Measurements from ENCODE around the gene GTPBP4.
"Not testable (repeated sequence)": the region's sequence is repeated elsewhere in the genome, so short reads cannot be mapped to it uniquely, and the experiment has no call there.

Gene GTPBP4

DNA sequence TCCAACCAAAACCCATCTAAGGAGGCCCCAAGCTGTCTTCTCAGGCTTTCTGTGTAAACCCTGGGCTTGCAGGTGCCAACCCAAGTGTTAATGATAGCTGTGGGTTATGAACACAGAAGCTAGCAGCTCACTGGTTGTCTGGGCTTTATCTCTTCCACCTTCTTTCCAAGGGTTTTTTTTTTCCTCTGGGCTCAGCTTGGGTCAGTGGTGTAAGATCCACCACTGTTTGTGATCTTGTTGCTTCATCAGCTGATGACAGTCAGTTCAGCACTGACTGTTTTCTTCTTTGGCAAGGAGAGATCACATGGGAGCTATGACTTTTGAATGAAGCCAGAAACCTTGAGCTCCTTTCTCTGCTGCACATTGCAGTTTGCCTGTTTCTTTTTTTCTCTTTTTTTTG lies 4.6 kb downstream of the GTPBP4 start:
- no peak for DNase-seq

- DNase-seq, result no peak
Observed at GRCh38 chr10:994836-995558, 6.8 kb downstream of the GTPBP4 start.

DNA sequence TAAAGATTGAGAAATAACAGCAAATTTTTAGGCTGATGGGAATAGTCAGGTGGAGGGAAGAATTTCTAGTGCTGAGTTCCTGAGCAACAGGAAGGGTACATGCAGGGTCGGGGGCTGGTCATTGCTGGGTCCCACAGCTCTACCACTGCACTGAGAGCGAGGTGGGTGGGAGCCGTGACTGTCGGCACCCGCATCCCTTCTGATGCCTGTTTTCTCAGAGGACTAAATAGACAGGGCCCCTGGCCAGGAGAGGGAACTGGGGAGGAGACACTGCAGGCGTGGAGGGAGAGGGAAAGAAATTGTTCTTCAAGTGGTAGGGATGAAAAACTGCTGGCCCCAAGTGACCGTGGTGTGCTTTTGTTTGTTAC lies 7.3 kb downstream of the GTPBP4 start:
- no peak for DNase-seq

- no peak for DNase-seq
Observed at GRCh38 chr10:996031-996430, 7.8 kb downstream of the GTPBP4 start.

- no peak for DNase-seq
Observed at GRCh38 chr10:997266-998022, 9.2 kb downstream of the GTPBP4 start.

GRCh38 chr10:1002425-1003006 lies 14.3 kb downstream of the GTPBP4 start:
- no peak for DNase-seq

- DNase-seq, result no peak
Observed at GRCh38 chr10:1003884-1004670, 15.8 kb downstream of the GTPBP4 start.

DNA sequence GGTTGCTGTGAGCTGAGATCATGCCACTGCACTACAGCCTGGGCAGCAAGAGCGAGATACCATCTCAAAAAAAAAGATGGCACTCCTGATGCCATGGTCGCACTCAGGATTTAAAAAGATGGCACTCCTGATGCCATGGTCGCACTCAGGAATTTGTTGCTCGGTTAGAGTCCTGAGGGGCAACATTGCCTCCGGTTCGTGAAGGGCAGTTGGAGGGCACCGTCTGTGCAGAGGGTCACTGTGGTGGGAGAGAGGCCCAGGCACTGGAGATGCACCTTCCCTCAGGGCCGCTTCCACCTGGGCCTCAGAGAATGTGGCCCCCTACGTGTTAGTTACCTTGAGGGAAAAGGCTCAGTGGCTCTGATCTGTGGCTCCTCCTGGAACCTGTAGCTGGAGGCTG lies 18.3 kb downstream of the GTPBP4 start:
- no peak for DNase-seq

DNA sequence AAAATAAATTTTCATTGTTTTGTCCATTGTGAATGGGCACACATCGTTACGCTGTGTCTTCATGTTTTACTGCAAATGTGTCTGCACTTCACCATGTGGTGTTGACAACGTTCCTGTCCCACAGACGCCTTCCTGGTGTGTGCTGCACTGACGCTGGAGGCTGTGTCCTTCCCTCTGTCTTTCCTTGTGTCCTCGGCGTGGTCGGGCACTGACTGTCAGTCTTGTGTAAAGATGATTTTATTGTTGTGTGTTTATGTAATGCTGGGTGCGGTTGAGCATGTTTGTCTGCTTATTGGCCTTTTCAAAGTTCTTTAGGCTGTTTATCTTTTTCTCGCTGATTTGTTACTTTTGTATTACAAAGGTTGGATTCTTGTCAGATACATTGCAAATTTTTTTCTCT lies 19.3 kb downstream of the GTPBP4 start:
- DNase-seq, result no peak

GRCh38 chr10:1009071-1009494 lies 20.8 kb downstream of the GTPBP4 start:
- DNase-seq, result no peak

- DNase-seq, result not testable (repeated sequence)
Observed at GRCh38 chr10:1009947-1010346, 21.7 kb downstream of the GTPBP4 start.

- no peak for DNase-seq
Observed at GRCh38 chr10:1010703-1011102, 22.5 kb downstream of the GTPBP4 start.

DNA sequence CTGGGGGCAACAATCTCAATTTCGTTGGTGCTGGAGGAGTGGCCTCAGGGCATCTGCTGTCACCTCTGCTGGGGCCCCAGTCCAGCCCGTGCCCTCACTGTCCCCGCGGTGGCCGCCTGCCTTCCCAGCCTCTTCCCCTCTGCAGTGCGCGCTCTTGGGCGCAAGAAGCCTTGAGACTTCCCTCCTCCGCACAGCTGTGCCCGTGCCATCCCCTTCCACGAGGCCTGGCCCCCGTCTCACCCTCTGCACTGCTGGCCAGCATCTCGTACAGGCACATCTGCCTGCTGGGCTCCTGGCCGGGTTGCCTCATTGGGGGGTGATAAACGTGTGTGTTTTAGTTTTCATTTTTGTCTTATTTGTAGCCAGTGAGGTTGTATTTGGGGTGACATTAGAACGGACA lies 23.5 kb downstream of the GTPBP4 start:
- DNase-seq, result no peak

- DNase-seq, result no peak
Observed at GRCh38 chr10:1015688-1016087, 27.5 kb downstream of the GTPBP4 start.

- DNase-seq, result no peak
Observed at GRCh38 chr10:1019362-1019761, 31.1 kb downstream of the GTPBP4 start.

- no peak for DNase-seq
Observed at GRCh38 chr10:1020460-1020859, 32.2 kb downstream of the GTPBP4 start.

DNA sequence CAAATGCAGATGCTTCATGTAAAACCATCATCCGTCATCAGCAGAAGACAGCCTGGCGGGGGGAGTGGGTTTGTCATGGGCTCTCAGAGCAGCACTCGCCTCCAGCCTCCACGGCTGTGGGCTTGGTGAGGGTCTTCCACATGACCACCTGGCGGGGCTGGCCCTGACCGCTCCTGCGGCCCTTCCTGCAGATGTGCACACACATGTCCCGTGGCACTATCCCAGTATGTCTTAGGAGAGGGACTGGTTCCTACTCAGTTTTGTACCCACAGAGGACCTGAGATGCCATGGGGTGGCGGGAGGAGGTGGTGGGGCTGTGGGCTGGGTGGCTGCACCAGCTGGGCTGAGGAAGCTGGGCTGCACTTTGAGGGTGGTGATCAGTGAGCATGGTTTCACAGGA lies 32.7 kb downstream of the GTPBP4 start:
- no peak for DNase-seq

DNA sequence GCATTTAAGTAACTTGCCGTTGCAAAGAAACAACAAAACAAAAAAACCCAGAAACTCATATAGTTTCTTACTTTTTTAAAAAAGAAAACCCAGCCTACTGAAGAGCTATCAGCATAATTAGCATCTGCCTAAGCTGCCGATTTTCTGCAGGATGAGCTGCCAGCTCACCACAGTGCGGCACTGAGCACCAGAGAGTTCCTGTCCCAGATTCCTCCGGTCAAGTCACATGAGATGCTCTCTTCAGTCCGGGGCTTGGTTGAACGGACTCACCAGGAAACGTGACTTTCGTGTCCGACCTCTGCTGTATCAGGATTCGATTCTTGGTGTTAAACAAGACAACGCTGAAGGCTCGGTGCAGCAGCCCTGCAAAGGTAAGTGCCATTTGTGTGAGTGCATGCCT lies 34.2 kb downstream of the GTPBP4 start:
- no peak for DNase-seq

DNA sequence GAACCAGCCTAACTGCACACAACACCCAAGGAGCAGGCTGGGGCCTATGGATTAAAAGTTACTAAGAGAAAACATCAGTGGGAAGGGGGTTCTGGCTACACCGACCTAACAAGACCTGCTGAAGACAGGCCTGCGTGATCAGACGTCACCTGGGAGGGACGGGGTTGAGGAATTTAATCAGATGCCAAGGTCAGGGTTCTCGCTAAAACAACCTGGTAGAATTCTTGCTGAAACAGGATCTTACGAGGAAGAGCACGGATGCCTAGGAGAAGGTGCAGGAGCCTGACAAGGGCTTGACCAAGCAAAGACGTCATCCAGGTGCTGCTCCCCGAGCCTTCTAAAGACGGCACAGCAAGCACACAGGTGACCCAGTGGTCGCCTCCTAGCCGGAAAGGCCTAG lies 35.9 kb downstream of the GTPBP4 start:
- no peak for DNase-seq

- no peak for DNase-seq
Observed at GRCh38 chr10:1025683-1026082, 37.4 kb downstream of the GTPBP4 start, which contains the start of gene IDI2. Gene IDI2, minus strand, starts transcription at chr10:1025859. Its CDS starts 1,136 bp downstream, at chr10:1024723.

DNA sequence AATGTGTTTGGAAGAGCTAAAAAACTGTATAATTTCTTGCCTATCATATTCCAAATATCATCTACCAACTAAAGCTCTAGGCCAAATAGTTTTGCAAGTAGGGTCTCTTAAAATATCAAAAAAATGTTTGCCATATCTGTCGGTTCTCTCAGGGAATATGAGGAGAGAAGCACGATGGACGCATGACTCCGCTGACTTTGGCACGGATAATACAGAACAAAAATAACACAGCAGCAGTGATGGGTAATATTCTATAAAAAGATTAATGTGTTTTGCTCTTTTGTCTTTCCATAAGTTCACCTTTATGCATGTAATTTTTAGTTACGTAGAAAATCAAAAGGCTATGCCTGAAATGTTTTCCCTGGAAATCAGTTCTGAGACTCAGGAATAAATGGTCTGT lies 38.3 kb downstream of the GTPBP4 start:
- DNase-seq, result no peak

GRCh38 chr10:1029838-1030237 lies 41.6 kb downstream of the GTPBP4 start:
- no peak for DNase-seq

- no peak for DNase-seq
Observed at GRCh38 chr10:1033601-1034000, 45.4 kb downstream of the GTPBP4 start.
